HG03558 (cell line): Measurements from ENCODE around the gene COX5A.
"Not testable (repeated sequence)": the region's sequence is repeated elsewhere in the genome, so short reads cannot be mapped to it uniquely, and the experiment has no call there.

Source experiments
- ATAC-seq: cut with Tn5 transposase; IDR thresholded peaks from one replicate; pipeline ENCODE4 v1.9.1; 2021; ENCODE audit warnings: moderate number of reproducible peaks; ENCODE audit not compliant: unreplicated experiment; ENCODE audit errors: extremely low read depth

The COX5A gene

GRCh38 chr15:74955796-74956647, 18.1 kb upstream of the COX5A start:
- ATAC-seq, result no peak

DNA sequence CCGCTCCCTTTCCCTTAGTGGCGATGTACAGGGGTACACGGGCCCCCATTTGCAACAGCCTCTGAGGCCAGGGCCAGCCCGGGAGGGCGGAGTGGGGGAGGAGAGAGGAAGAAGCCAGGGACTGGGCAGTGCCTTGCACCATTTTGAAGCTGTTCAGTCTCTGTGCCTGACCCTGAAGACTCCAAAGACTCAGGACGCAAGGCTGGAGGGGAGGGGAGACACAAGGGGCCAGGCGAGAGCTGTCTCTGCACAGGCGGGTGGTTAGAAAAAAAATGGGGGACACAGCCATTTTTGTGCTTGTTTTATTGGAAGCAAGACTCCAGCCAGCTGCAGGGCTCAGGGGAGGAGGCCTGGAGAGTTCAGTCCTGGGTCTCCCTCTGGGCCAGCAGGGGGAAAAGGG, 17.1 kb upstream of the COX5A start:
- no peak for ATAC-seq

GRCh38 chr15:74954515-74954914, 16.6 kb upstream of the COX5A start:
- ATAC-seq, result no peak

DNA sequence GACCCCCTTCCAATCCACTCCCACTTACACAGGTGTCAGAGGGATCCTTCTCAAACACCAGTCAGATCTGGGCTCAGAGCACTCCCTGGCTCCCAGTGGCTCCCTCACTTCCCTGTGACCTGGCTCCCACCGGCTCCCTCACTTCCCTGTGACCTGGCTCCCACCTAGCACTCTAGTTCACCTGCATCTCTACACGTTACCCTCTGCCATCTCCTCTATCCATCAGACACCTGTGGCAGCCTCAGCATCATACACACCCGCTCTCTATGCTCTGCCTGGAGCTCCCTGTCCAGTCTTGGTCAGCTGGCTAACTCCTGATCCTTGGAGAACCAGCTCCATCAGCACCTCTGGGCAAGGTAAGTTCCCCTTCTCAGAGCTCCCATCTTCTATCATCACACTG, 13.1 kb upstream of the COX5A start:
- no peak for ATAC-seq

GRCh38 chr15:74950078-74950908, 12.4 kb upstream of the COX5A start:
- no peak for ATAC-seq

DNA sequence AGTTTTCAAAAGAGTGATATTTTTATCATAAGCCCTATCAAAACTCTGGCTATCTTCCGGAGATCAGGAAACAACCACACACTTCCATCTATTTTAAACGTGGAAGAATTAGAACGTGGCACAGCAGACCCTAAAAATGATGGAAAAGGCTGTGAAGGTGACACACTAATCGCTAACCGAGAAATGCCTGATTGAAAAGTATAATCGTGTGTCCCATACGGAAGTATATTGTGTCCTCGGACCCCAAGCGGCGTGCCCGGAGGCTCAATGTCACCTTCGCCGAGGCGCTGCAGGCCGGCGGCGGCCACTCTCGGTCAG, 642 bp downstream of the COX5A start:
- no peak for ATAC-seq

DNA sequence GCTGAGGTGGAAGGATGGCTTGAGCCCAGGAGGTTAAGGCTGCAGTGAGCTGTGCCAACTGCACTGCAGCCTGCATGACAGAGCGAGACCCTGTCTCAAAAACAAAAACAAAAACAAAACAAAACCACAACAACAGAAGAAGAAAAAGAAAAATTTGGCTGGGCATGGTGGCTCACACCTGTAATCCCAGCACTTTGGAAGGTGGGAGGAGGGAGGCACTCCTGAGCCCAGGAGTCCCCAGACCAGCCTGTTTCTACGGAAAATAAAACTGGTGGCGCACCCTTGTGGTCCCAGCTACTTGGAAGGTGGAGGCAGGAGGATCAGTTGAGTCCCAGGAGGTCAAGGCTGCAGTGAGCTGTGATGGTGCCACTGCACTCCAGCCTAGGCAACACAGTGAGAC, 2.7 kb downstream of the COX5A start:
- not testable (repeated sequence) for ATAC-seq

DNA sequence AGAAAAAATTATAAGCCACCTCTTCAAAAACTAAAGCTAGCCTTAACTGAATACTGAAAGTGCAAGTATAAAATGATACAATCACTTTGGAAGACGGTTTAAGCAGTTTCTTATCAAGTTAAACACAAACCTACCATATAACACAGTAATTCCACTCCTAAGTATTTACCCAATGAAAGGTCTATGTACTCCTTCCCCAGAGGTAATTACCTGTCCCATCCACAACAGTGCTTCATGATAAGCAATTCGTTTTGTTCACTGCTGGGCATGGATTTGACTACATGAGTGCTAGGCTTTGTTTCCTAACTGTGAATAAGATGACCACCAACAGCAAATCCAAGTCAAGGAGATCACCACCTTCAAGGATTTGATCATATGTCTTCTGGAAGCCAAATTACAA, 4.3 kb downstream of the COX5A start:
- no peak for ATAC-seq

GRCh38 chr15:74928771-74929198, 9.1 kb downstream of the COX5A start:
- ATAC-seq, result no peak

- no peak for ATAC-seq
These were observed 13.3 kb downstream of the COX5A start for GRCh38 chr15:74924525-74924924.

DNA sequence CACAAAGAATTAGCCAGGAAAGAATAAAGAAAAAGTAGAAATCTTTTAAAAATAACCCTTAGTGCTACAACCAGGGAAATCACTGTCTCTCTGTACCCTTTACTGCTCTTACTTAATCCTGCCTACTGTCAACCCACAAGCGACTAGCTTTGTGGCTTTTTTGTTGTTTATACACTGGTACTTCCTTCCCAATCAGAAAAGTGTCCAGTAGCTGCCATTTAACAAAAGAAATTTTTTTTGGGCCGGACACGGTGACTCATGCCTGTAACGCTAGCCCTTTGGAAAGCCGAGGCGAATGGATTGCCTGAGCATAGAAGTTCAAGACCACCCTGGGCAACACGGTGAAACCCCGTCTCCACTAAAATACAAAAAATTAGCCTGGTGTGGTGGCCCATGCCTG, 17.4 kb downstream of the COX5A start:
- no peak for ATAC-seq

DNA sequence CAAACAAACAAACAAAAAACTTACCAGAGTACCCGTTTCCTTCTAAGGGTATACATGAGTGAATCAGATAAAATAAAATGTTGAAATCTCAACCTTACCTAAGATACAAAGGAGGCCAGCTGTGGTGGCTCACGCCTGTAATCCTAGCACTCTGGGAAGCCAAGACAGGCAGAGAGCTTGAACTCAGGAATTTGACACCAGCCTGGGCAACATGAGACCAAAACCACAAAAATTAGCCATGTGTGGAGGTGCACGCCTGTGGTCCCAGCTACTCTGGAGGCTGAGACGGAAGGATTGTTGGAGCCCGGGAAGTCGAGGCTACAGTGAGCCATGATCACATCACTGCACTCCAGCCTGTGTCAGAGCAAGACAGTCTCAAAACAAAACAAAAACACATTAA, 20.2 kb downstream of the COX5A start:
- no peak for ATAC-seq

DNA sequence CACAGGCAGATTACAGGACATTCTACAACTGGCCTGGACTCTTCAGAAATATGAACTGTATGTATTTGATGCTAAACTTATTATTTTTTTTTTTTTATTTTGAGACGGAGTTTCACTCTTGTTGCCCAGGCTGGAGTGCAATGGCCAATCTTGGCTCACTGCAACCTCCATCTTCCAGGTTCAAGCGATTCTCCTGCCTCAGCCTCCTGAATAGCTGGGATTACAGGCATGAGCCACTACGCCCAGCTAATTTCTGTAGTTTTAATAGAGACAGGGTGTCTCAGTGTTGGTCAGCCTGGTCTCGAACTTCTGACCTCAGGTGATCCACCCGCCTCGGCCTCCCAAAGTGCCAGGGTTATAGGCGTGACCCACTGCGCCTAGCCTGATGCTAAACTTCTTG, 24.1 kb downstream of the COX5A start:
- not testable (repeated sequence) for ATAC-seq

- ATAC-seq, result no peak
These were observed 24.8 kb downstream of the COX5A start for GRCh38 chr15:74913041-74913440.

GRCh38 chr15:74908635-74909034, 29.2 kb downstream of the COX5A start:
- ATAC-seq, result no peak

DNA sequence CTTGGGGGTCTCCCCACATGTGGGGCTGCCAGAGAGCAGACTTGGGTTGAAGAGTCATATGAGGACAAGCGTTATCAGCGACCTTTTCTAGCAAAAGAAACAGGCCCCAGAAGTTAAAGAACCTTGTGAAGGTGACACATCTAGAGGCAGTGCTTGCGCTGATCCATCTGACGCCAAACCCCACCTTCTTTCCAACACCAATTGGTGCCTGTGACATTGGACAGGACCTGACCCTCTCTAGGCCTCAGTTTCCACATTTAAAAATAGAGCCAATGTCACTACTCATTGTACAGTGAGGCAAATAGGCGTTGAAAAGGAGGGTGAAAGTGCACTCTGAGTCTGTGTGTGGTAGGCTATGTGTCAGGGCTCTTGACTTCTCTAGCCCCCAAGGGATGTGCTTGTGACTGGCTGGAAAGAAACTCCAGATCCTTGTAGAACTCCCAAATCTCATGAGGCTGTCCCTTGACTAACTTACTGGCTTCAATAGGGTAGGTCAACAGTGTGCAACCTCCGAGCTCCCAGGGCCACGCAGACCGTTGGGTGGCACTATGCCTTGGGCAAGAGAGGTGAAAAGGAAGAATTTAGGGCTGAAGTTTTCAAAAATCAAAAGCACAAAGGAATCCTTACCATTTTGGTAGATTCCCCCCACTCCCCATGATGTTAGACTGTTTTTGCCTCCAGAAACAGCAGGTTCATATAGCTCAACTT, 30.6 kb downstream of the COX5A start:
- ATAC-seq, result no peak

DNA sequence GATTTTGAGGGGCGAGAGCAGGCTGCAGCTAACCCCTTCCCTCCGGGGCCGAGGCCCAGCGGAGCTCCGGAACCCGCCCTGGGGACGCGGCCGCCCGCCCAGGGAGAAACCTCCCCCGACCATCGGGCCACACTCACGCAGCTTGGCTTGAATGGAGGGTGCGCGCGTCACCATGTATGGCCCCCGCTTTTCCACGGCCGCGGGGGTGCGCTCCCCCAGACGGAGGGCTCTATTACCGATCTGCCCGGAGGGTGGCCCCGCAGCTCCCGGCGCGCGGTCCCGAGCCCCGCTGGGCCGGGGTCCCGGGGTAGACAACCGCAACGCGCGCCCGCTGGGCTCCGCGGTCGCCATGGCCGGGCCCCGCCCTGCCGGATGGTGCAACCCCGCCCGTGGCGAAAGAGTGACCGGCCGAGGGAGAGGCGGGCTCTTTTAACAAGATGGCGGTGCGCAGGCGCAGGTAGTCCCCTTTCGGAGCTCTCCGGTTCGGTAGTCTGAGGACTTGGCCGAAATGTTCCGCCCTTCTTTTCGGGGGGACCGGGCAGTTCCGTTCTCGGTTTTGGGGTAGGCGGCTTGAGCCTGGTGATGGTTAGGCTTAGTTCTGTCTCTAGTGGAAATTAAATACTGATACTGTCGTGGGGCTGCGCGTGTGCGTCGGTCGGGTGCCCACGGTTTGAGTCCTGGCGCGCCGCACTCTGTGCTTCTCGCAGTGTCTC, 31.3 kb downstream of the COX5A start, which contains the start of gene FAM219B:
Gene FAM219B, minus strand, starts transcription at position 402 of the 713 bp plus-strand sequence. Its CDS starts 51 bp downstream, at position 351.
- peak; percentile 65 for ATAC-seq

DNA sequence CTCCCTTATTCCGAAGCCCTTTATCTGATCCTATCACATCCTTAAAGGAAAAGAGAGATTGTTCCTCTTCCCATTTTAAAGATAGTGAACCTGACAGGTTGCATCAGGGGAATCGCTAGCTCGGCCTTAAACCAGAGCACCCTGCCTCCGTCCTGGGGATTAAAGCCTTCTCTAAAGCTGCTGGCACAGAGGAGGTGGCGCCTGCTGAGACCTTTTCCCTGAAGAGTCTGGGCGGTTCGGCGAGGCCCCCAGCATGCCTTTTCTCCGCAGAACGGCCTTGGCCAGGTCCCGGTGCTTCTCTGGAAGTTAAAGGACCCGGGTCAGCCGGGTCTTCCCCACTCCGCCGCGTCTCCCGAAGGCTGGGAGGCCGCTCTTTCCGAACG, 31.8 kb downstream of the COX5A start:
- no peak for ATAC-seq

- no peak for ATAC-seq
These were observed 33.6 kb downstream of the COX5A start for GRCh38 chr15:74904190-74904805.

- ATAC-seq, result no peak
These were observed 34.2 kb downstream of the COX5A start for GRCh38 chr15:74903676-74904075.
